Endothelial cell of umbilical vein (primary cell): ENCODE data around the gene SELE. TPM values are rescaled to one million over a fixed set of nuclear protein-coding genes. Genes with fewer than 3 reads are reported as not detected.

Experiments
- BruUV-seq: library from RNA; stranded (reverse); fragments of 400-500 nt; replicated peaks from 2 replicates; lab custom pipeline; 2021; lab: Mats Ljungman, UMichigan
- CTCF ChIA-PET: fragments of 300-600, 350-600 bp; sonication (Branson Sonifier 250); formaldehyde crosslinking; loops from one replicate; lab custom pipeline; 2021; ENCODE audit warnings: antibody characterized with exemption, inconsistent platforms; lab: Charles Lee
- POLR2A ChIA-PET: fragments of 300-600, 350-600 bp; sonication (Branson Sonifier 250); formaldehyde crosslinking; loops from one replicate; lab custom pipeline; 2021; ENCODE audit warnings: antibody characterized with exemption, inconsistent platforms; lab: Charles Lee
- DNase-seq: peaks from one replicate; pipeline ENCODE4 v3.0.0-alpha.2; 2011; ENCODE audit warnings: low read depth, low spot score
- FAIRE-seq: peaks from 2 replicates; lab custom pipeline; 2011; peaks lifted over from hg19 to GRCh38; lab: Jason Lieb, UNC
- H2AFZ ChIP-seq: 2 replicates; pipeline ENCODE4 v1.6.0; 2012; ENCODE audit warnings: low read depth, low read length, control low read depth, inconsistent platforms
- H3K27ac ChIP-seq: 2 replicates; pipeline ENCODE4 v1.5.1; 2011; ENCODE audit warnings: low read depth, mild to moderate bottlenecking, control low read depth, low read length, moderate library complexity; ENCODE audit not compliant: insufficient read depth
- H3K27me3 ChIP-seq, 2 experiments: 2 replicates each; pipeline versions ENCODE4 v1.6.0 to v1.6.1; 2011; ENCODE audit warnings: low read length in 2 of 2, mixed read lengths in 1 of 2; ENCODE audit not compliant: control insufficient read depth in 2 of 2, insufficient read depth in 2 of 2
- H3K36me3 ChIP-seq, 2 experiments: 2 replicates in 1 of 2; 3 replicates in 1 of 2; pipeline ENCODE4 v1.5.1; 2011; ENCODE audit warnings: low read length in 2 of 2, mild to moderate bottlenecking in 1 of 2, moderate library complexity in 1 of 2; ENCODE audit not compliant: control insufficient read depth in 2 of 2, insufficient read depth in 2 of 2; ENCODE audit errors: extremely low read depth in 1 of 2
- H3K4me1 ChIP-seq: 3 replicates; pipeline ENCODE4 v1.5.1; 2011; ENCODE audit warnings: mild to moderate bottlenecking, low read length; ENCODE audit not compliant: control insufficient read depth, insufficient read depth; ENCODE audit errors: extremely low read depth
- H3K4me2 ChIP-seq: 2 replicates; pipeline ENCODE4 v1.6.1; 2011; ENCODE audit warnings: low read length, control low read depth, mixed read lengths; ENCODE audit not compliant: insufficient read depth
- H3K4me3 ChIP-seq, 3 experiments: fragments of 200-600 bp in 1 of 3; sonication (generic), shearing (Covaris generic) in 1 of 3; replicated peaks in 1 of 3; 2 replicates each; pipeline ENCODE4 v1.5.1; 2011 to 2016; ENCODE audit warnings: control low read depth in 3 of 3, low read length in 3 of 3, mild to moderate bottlenecking in 2 of 3, inconsistent platforms in 1 of 3, low read depth in 1 of 3, moderate library complexity in 1 of 3; ENCODE audit not compliant: insufficient read depth in 1 of 3
- H3K79me2 ChIP-seq: 2 replicates; pipeline ENCODE4 v1.6.0; 2012; ENCODE audit warnings: low read length, inconsistent platforms; ENCODE audit not compliant: control insufficient read depth, insufficient read depth
- H3K9ac ChIP-seq: replicated peaks from 2 replicates; pipeline ENCODE3; 2011; ENCODE audit warnings: low read length, control low read depth; ENCODE audit not compliant: insufficient read depth; ENCODE audit errors: extremely low read depth
- H3K9me1 ChIP-seq: replicated peaks from 3 replicates; pipeline ENCODE4 v1.6.0; 2011; ENCODE audit warnings: mild to moderate bottlenecking, low read length; ENCODE audit not compliant: control insufficient read depth, insufficient read depth; ENCODE audit errors: extremely low read depth
- H3K9me3 ChIP-seq: replicated peaks from 2 replicates; pipeline ENCODE4 v1.5.1; 2012; ENCODE audit warnings: low read length, inconsistent platforms; ENCODE audit not compliant: control insufficient read depth, insufficient read depth
- H4K20me1 ChIP-seq: replicated peaks from 2 replicates; pipeline ENCODE3; 2011; ENCODE audit warnings: mild to moderate bottlenecking, low read length; ENCODE audit not compliant: control insufficient read depth, insufficient read depth; ENCODE audit errors: extremely low read depth
- CTCF ChIP-seq, 2 donors: IDR thresholded peaks; 1 replicate in 1 of 2; 2 replicates in 1 of 2; pipeline ENCODE4 v1.5.1; 2011; ENCODE audit warnings: low read length in 2 of 2, mild to moderate bottlenecking in 2 of 2, moderate library complexity in 2 of 2, control low read depth in 1 of 2, inconsistent platforms in 1 of 2, low read depth in 1 of 2; ENCODE audit not compliant: insufficient read depth in 1 of 2; ENCODE audit errors: extremely low read depth in 1 of 2
- FOS ChIP-seq: IDR thresholded peaks from 2 replicates; pipeline ENCODE4 v1.6.1; 2011; ENCODE audit warnings: mild to moderate bottlenecking, low read length, moderate library complexity, borderline replicate concordance; ENCODE audit not compliant: insufficient read depth
- GATA2 ChIP-seq: IDR thresholded peaks from 2 replicates; pipeline ENCODE4 v1.7.0; 2011; ENCODE audit warnings: low read depth, mild to moderate bottlenecking, moderate library complexity, mixed read lengths, low read length; ENCODE audit not compliant: insufficient read length, insufficient read depth
- MAX ChIP-seq: IDR thresholded peaks from 2 replicates; pipeline ENCODE4 v1.6.1; 2011; ENCODE audit not compliant: insufficient read depth, insufficient read length
- MYC ChIP-seq: IDR thresholded peaks from one replicate; pipeline ENCODE4 v1.6.1; 2011; ENCODE audit warnings: mild to moderate bottlenecking, low read depth, low read length
- POLR2A ChIP-seq: IDR thresholded peaks from 2 replicates; pipeline ENCODE4 v1.6.1; 2012; ENCODE audit warnings: low read depth, mild to moderate bottlenecking, control low read depth, low read length
- POLR2AphosphoS5 ChIP-seq: IDR thresholded peaks from 2 replicates; pipeline ENCODE4 v1.6.1; 2012; ENCODE audit warnings: low read depth, mild to moderate bottlenecking, control low read depth, low read length, moderate library complexity; ENCODE audit not compliant: insufficient read depth
- dilution Hi-C: fragments of 300-500 bp; cut with MboI; formaldehyde crosslinking; loops from one replicate; pipeline ENCODE4 v1.15.0; 2019; ENCODE audit warnings: low sequenced_read_pairs; ENCODE audit not compliant: extremely low pct_ligation_motif_present
- intact Hi-C: fragments of 100-400 bp; cut with micrococcal nuclease; formaldehyde crosslinking; loops from one replicate; pipeline ENCODE4 v1.10.0; 2022
- polyA plus RNA-seq, 4 experiments: library from polyadenylated mRNA; depleted of rRNA in 3 of 4; stranded (reverse) in 3 of 4; unstranded in 1 of 4; fragments of >200 nt; gene quantifications; 2 replicates each; pipeline versions ENCODE4 v1.2.1 to v1.2.3, GENCODE V29; 2011 to 2012; ENCODE audit warnings: missing spikeins in 1 of 4
- total RNA-seq: library from RNA; stranded (reverse); gene quantifications from 2 replicates; pipeline ENCODE4 v1.2.3, GENCODE V29; 2021

The SELE gene
- total and polyA plus RNA-seq, 2 donors (not counting 3 experiments of a cell fraction or from before 2014, with no cell fraction given) = 1.5 to 4.7 TPM

DNA sequence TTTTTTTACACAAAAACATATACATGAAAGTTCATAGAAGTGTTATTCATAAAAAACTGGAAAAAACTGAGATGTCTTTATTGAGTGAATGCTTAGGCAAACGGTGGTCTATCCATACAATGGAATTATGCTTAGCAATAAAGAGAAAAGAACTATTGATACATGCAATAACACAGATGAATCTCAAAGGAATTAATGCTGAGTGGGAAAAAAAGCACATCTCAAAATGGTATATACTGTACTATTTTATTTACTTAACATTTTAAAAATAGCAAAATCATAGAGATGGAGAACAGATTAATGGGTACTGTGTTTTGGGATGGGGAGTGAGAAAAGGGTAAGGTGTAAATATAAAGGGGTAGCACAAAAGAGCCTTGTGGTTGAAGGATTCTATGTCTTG is 31.0 kb upstream of the SELE start:
- BruUV-seq = no TSS peak
- intact Hi-C loops = no loop called here
- H3K9ac ChIP-seq = no peak overlapping the region
- no peak for TF ChIP-seq POLR2AphosphoS5
- no peak for TF ChIP-seq MYC
- no peak for TF ChIP-seq POLR2A
- no peak for TF ChIP-seq CTCF (IDR thresholded peaks at IDR 0.05; ENCODE audit: extremely low read depth in 1 of 2, insufficient read depth in 1 of 2, low read depth in 1 of 2, low read length in 2 of 2)
- no peak for TF ChIP-seq FOS
- no peak for TF ChIP-seq MAX
- H3K9me1 ChIP-seq = no peaks in the 10 kb centered on the region
- FAIRE-seq (no peak), DNase-seq (no peak)
- H3K36me3 ChIP-seq = no peaks in the 10 kb centered on the region
- no peaks in the 10 kb centered on the region for H3K9me3 ChIP-seq
- no peaks in the 10 kb centered on the region for H4K20me1 ChIP-seq
- H2AFZ ChIP-seq = no peak overlapping the region
- H3K4me2 ChIP-seq = no peak overlapping the region
- H3K27me3 ChIP-seq = no peaks in the 10 kb centered on the region
- dilution Hi-C loops = no loop called here
- H3K79me2 ChIP-seq = no peaks in the 10 kb centered on the region
- H3K4me1 ChIP-seq = no peaks in the 10 kb centered on the region
- H3K27ac ChIP-seq = no peak overlapping the region
- ChIA-PET CTCF (no interaction called here), POLR2A (interaction anchor here (0.7 kb wide), 1 partner anchor 402 kb away, joined by 3 read pairs; no protein-coding TSS in a partner anchor)
- H3K4me3 ChIP-seq = no peak overlapping the region

GRCh38 chr1:169762699-169763098 is 28.8 kb upstream of the SELE start:
- H3K27ac ChIP-seq = no peak overlapping the region
- CTCF ChIA-PET = interaction anchor here (0.9 kb wide), 1 partner anchor 9 kb away, joined by 4 read pairs; no protein-coding TSS in a partner anchor
- DNase-seq = no peak
- no peak overlapping the region for H3K4me3 ChIP-seq
- H3K27me3 ChIP-seq = no peaks in the 10 kb centered on the region
- no peak overlapping the region for H2AFZ ChIP-seq
- H3K9me1 ChIP-seq = no peaks in the 10 kb centered on the region
- POLR2A ChIA-PET = no interaction called here
- H3K4me2 ChIP-seq = no peak overlapping the region
- no peak overlapping the region for H3K9ac ChIP-seq
- dilution Hi-C loops = no loop called here
- no peaks in the 10 kb centered on the region for H3K9me3 ChIP-seq
- no peak for FAIRE-seq
- TF ChIP-seq CTCF (IDR thresholded peaks at IDR 0.05; ENCODE audit: extremely low read depth in 1 of 2, insufficient read depth in 1 of 2, low read depth in 1 of 2, low read length in 2 of 2) (no peak), GATA2 (no peak)
- intact Hi-C loops = no loop called here
- BruUV-seq = no TSS peak
- H3K79me2 ChIP-seq = no peaks in the 10 kb centered on the region
- no peaks in the 10 kb centered on the region for H3K36me3 ChIP-seq
- H4K20me1 ChIP-seq = no peaks in the 10 kb centered on the region
- no peaks in the 10 kb centered on the region for H3K4me1 ChIP-seq
